Measurements from ENCODE around the gene CATSPERZ. TPM values are rescaled to one million over a fixed set of nuclear protein-coding genes. Genes with fewer than 3 reads are reported as not detected.

CATSPERZ gene, protein sequence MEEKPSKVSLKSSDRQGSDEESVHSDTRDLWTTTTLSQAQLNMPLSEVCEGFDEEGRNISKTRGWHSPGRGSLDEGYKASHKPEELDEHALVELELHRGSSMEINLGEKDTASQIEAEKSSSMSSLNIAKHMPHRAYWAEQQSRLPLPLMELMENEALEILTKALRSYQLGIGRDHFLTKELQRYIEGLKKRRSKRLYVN
- total RNA-seq: not detected
- 1 to 10 TPM in 2 of 3 donors, not detected in 1; 1.1 to 1.4 TPM for polyA plus RNA-seq

DNA sequence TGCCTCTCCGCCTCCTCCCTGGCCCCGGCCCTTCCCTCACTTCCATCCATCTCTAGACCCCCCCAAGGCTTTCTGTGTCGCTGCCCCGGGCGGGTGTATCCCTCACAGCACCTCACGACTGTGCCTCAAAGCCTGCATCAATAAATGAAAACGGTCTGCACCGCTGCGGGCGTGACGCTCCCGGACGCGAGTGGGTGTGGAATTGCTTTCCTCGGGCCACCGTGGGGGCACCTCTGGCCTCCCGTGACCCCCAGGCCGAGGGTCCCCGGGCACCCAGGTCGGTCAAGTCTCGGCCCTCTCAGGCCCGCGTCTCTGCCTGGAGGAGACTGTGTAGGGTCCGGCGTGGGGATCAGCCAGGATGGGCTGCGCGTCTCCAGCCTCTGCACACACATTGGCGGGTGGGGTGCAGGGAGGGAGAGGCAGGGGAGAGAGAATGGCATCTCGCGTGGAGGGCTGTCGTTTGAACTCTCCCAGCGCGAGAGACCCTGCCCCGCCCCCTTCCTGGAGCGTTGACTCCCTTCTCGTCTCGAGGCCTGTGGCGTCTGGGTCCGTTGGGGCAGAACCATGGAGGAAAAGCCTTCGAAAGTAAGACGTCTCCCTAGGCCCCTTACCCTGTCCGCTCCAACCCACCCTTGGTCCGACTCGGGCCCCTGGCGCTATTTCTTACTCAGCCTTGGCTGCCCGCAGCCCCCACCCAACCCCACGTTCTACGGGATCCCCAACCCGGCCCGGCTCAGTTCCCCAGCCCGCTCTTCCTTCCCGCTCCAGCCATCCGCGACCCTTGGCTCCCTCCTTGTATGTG is at the start of gene CATSPERZ:
CATSPERZ (plus strand) TSS at position 512 of the 802 bp plus-strand sequence; CDS start at position 565, 53 bp downstream.
- Histone ChIP-seq H3K27ac (peak within 1 kb of the TSS in 2 of 4 donors; percentile 20 to 49), H3K9me3 (no peaks in the 10 kb centered on the region), H3K4me3 (peak within 1 kb of the TSS; percentile 24 to 52 (median 43)), H3K36me3 (no peaks in the 10 kb centered on the region), H3K27me3 (peaks cover 38 to 85% (median 70%) of the 10 kb centered on the region in 3 donors), H3K4me1 (peaks cover 0 to 39% (median 36%) of the 10 kb centered on the region in 4 donors)
- DNase-seq: no peak
- WGBS, 2 donors: 1 to 5% methylated on average over 54 of the region's 54 CpGs
- TF ChIP-seq, protein P1, sequence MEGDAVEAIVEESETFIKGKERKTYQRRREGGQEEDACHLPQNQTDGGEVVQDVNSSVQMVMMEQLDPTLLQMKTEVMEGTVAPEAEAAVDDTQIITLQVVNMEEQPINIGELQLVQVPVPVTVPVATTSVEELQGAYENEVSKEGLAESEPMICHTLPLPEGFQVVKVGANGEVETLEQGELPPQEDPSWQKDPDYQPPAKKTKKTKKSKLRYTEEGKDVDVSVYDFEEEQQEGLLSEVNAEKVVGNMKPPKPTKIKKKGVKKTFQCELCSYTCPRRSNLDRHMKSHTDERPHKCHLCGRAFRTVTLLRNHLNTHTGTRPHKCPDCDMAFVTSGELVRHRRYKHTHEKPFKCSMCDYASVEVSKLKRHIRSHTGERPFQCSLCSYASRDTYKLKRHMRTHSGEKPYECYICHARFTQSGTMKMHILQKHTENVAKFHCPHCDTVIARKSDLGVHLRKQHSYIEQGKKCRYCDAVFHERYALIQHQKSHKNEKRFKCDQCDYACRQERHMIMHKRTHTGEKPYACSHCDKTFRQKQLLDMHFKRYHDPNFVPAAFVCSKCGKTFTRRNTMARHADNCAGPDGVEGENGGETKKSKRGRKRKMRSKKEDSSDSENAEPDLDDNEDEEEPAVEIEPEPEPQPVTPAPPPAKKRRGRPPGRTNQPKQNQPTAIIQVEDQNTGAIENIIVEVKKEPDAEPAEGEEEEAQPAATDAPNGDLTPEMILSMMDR (IDR thresholded peaks at IDR 0.05): no peak
- peak in 1 of 4 donors; percentile 7 for TF ChIP-seq POLR2AphosphoS5 (IDR thresholded peaks at IDR 0.05)
- intact Hi-C loops (cut with DNase I): loop anchor here (5.0 kb wide), 1 partner anchor 53 kb away; the partner anchor contains the start of gene PPP1R14B

DNA sequence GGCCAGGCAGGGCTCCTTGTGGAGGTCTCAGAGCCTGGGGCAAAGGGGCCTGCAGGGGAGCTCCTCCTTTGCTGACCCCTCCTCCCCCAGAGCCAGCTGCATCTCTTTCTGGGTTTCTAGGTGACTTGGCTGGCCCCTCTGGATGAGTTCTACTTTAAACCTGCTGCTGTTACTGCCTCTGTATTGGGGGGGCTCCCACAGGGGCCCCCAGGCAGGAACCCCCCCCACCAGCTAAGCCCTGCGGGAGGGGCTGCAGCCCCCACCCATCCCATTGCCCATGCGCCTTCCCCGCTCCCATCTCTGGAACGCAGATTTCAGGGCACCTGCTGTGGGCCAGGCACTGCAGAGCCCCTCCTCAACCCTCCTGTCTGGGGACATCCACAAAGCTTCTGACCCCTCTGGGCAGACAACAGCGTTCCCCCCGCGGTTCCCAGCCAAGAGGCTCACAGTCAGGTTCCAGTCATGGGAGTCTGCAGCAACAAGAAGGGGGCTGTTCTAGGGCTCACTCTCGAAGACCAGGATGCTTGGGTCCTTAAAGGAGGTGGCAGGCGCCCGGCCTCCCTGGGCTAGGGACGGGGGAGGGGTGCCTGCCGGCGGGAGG is 49.6 kb upstream of the CATSPERZ start:
- TF ChIP-seq POLR2AphosphoS5 (IDR thresholded peaks at IDR 0.05) (no peak), EP300 (IDR thresholded peaks at IDR 0.05) (no peak), POLR2A (IDR thresholded peaks at IDR 0.05) (no peak)
- TF ChIP-seq, protein P1 (IDR thresholded peaks at IDR 0.05): no peak
- Histone ChIP-seq H3K9me3 (no peaks in the 10 kb centered on the region), H3K27me3 (no peaks in the 10 kb centered on the region), H3K27ac (peak overlapping the region; percentile 73 to 85 (median 79)), H3K36me3 (peaks cover 0 to 11% (median 7%) of the 10 kb centered on the region in 4 donors), H3K4me3 (peak overlapping the region; percentile 37 to 93 (median 76)), H3K4me1 (peaks cover 0 to 56% (median 38%) of the 10 kb centered on the region in 4 donors)
- WGBS, 2 donors: 22 to 25% methylated on average over 13 of the region's 13 CpGs
- intact Hi-C loops (cut with DNase I): no loop called here
- no peak for DNase-seq

DNA sequence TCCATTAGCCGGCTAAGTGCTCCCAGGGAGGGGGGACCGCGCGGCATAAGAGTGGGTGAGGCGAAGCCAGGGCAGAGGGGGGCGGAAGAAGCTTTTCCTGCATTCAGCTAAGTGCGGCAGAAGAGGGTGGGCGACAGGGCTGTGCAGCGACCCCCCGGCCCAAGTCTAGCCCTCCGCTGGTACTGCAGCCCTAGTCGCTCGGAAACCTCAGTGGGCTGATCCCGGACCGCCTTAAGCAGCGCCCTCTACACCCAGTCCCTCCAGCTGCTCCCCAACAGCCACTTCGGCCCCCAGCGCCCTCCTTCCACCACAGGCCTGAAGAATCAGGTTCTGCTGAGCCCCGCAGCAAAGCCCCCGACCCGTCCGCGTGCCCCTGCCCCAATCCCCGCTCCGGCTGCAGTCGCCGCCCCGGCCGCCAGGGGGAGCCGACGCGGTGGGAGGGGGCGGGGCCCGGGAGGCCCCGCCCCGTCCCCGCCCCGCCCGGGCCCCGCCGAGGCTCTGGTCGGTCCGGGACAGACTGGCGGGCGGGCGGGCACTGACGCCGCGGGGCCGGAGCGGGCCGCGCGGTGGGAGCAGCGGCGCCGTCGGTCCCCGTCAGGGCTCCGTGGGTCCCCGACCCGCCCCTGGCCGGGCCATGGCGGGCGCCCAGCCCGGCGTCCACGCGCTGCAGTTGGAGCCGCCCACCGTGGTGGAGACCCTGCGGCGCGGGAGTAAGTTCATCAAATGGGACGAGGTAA is 49.0 kb upstream of the CATSPERZ start, which contains the start of gene PLCB3:
PLCB3 (plus strand) TSS at position 515 of the 737 bp plus-strand sequence; CDS start at position 635, 120 bp downstream.
- no peaks in the 10 kb centered on the region for H3K9me3 ChIP-seq
- DNase-seq: peak; percentile 79
- H3K36me3 ChIP-seq: peaks cover 3 to 17% (median 11%) of the 10 kb centered on the region in 4 donors
- H3K27me3 ChIP-seq: no peaks in the 10 kb centered on the region
- H3K4me3 ChIP-seq: peak within 1 kb of the TSS; percentile 68 to 93 (median 79)
- intact Hi-C loops (cut with DNase I): no loop called here
- TF ChIP-seq, protein P1 (IDR thresholded peaks at IDR 0.05): peak; percentile 64 to 90 (median 71)
- TF ChIP-seq POLR2AphosphoS5 (IDR thresholded peaks at IDR 0.05) (peak in 2 of 4 donors; percentile 39 to 43), POLR2A (IDR thresholded peaks at IDR 0.05) (no peak), EP300 (IDR thresholded peaks at IDR 0.05) (no peak)
- peaks cover 0 to 49% (median 32%) of the 10 kb centered on the region in 4 donors for H3K4me1 ChIP-seq
- H3K27ac ChIP-seq: peak within 1 kb of the TSS; percentile 73 to 85 (median 79)
- 1% methylated on average over 75 of the region's 75 CpGs for WGBS, 2 donors

DNA sequence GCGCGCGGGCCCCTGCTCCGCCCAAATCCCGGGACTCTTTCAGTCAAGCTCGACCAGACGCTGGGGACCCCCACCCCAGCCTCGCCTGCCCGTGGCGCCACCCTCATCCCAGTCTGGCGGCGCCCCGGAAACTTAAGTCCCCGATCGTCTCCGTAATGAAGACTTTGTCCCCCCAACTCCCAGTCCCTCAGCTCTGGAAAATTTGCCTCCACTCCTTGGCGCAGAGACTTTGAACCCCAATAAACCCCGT is 48.5 kb upstream of the CATSPERZ start:
- H3K27ac ChIP-seq: peak overlapping the region; percentile 73 to 85 (median 79)
- no peaks in the 10 kb centered on the region for H3K27me3 ChIP-seq
- no peak for TF ChIP-seq POLR2AphosphoS5 (IDR thresholded peaks at IDR 0.05)
- no peak for TF ChIP-seq EP300 (IDR thresholded peaks at IDR 0.05)
- no peak for TF ChIP-seq POLR2A (IDR thresholded peaks at IDR 0.05)
- TF ChIP-seq, protein P1 (IDR thresholded peaks at IDR 0.05): no peak
- intact Hi-C loops (cut with DNase I): loop anchor here (1.0 kb wide), 1 partner anchor 18 kb away; no protein-coding TSS in a partner anchor
- H3K4me3 ChIP-seq: peak overlapping the region; percentile 68 to 93 (median 79)
- DNase-seq: no peak
- no peaks in the 10 kb centered on the region for H3K9me3 ChIP-seq
- peaks cover 7 to 22% (median 14%) of the 10 kb centered on the region in 4 donors for H3K36me3 ChIP-seq
- WGBS, 2 donors: 0 to 1% methylated on average over 18 of the region's 18 CpGs
- peaks cover 0 to 47% (median 32%) of the 10 kb centered on the region in 4 donors for H3K4me1 ChIP-seq
